ENCODE measurements around the gene CTLA4.
"Not testable (repeated sequence)": the region's sequence is repeated elsewhere in the genome, so short reads cannot be mapped to it uniquely, and the experiment has no call there.

CTLA4 gene

DNA sequence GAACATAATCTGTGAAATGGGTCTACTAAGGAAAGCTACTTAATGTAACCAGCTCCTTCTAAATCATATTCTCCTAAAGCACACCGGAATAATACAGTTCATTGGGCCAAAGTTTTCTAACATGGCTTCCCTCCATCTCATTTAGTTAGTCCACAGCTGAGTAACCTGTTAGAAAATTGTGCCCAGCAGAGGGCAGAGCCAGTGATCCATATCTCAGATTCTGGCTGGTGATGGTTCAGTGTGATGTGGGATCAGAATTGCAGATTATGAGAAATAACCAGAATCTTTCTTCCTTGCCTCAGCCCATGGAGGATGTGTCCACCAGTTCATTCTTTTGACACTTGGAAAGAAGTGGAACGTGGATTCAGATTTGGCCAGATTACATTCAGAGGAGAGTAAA is 9.4 kb upstream of the CTLA4 start:
- no peak for DNase-seq

DNA sequence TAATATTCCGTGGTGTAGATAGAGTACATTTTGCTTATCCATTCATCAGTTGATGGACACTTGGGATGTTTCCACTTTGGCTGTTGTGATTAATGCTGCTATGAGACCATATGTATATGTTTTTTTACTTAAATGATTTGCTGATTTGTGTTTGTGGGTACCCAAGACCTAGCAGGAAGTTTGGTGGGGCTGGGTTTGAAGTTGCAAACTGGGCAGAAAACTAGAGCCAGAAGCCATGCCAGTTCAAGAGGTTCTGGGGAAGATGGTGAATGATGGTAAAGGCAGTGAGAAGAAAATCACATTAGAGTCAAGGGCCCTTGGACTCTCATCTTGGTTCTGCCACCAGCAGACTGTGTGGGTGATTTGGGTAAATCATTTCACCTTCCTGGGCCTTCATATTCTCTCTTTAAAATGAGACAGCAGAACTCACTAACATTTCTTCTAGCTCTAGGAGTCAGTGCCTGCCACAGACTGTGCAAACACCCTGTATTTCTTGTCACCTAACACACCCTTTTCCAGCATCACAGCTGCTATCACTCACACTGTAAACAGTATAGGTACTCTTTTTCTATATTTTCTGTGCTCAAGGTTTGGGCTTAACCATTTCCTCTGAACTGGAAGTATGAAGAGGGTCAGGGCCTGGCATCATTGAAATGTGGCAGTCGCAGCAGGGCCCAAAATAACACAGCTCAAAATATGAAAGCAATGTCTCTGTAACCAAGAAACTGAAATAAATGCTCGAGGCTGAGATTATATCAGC is 8.4 kb upstream of the CTLA4 start:
- DNase-seq = no peak

DNA sequence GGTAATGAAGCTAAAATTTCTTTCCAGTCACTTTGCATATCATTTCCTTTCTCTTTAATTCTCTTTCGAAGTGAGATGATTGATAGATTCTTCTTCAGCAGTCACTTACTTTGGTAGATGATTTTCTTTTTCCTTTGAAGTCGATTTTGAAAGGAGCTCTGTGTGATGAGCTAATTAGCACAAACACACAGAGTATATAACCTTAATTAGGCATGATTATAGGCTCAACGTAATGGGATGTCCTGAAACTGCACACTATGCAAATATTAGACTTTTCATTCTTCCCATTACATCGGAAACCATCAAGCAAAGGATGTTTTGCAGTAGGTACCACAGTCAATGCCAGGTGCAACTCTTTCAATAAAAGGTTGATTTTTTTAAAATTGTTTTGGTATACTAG is 6.4 kb upstream of the CTLA4 start:
- no peak for DNase-seq

DNA sequence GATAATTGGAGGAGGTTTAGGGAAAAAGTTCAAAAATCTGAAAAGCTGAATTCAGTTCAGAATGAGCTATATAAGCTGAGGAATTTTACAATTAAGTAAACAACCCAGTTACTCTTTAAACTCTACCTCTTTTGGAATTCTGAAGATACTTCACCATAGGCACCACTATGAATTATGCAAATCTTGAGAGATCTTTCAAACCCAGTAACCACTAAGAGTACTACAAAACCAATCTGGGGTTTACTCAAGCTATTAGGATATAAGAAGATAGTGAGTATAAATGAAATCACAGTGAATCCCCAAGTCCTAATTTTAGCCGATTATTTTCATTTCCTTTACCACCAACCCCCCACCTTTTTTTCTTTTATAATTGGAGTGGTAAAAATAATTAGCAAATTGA is 6.0 kb upstream of the CTLA4 start:
- DNase-seq = no peak

DNA sequence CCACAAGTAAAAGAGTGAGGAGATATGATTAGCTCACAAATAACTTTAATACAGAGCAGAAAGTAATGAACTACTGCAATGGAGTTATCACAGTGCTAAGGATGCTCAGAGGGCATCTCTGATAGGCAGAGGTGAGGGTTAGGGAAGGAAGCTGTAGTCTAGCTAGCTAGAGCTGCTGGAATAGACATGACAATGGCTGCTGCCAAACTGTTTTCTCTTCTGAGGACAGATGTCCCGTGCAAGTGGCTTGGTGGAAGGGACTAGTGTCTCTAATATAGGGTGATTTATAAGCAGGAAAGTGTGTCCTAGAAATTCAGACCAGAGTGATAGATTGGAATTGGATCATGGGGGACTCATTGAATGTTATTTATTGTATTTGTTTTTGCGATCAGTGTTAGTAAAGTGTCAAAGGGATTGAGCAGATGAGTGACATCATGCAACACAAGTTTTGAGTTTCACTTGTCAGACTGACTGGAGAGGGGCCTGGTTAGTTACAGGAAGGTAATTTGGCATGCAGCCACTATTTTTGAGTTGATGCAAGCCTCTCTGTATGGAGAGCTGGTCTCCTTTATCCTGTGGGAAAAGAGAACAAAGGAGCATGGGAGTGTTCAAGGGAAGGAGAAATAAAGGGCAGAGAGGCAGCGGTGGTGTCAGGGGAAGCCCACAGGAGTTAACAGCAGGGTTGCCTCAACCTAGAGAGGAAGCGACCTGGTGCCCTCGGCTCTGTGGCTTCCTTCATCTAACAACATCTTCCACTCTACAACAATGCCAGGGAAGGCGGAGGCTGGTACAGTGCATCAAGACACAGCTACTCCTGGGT is 1.9 kb downstream of the CTLA4 start:
- DNase-seq = no peak

DNA sequence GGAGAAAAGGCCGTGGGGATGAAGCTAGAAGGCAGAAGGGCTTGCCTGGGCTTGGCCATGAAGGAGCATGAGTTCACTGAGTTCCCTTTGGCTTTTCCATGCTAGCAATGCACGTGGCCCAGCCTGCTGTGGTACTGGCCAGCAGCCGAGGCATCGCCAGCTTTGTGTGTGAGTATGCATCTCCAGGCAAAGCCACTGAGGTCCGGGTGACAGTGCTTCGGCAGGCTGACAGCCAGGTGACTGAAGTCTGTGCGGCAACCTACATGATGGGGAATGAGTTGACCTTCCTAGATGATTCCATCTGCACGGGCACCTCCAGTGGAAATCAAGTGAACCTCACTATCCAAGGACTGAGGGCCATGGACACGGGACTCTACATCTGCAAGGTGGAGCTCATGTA is 2.9 kb downstream of the CTLA4 start:
- DNase-seq = no peak

DNA sequence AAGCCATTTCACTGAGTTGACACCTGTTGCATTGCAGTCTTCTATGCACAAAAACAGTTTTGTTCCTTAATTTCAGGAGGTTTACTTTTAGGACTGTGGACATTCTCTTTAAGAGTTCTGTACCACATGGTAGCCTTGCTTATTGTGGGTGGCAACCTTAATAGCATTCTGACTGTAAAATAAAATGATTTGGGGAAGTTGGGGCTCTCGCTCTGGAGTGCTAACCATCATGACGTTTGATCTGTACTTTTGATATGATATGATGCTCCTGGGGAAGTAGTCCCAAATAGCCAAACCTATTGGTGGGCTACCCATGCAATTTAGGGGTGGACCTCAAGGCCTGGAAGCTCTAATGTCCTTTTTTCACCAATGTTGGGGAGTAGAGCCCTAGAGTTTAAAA is 3.4 kb downstream of the CTLA4 start:
- no peak for DNase-seq

DNA sequence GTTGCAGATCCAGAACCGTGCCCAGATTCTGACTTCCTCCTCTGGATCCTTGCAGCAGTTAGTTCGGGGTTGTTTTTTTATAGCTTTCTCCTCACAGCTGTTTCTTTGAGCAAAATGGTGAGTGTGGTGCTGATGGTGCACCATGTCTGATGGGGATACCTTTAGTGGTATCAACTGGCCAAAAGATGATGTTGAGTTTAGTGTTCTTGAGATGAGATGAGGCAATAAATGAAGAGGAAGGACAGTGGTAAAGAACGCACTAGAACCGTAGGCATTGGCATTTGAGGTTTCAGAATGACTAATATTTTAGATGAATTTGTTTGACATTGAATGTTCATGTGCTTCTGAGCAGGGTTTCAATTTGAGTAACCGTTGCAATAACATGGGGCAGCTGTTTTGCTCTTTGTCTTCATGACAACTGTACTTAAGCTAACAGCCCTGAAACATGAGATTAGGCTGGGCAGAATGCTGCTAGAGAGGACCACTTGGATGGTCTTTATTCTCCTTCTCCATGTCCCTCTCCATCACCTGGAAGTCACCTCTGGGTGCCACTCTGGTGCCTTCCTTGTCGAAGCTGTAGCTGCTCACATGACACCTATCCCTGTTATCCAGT is 3.9 kb downstream of the CTLA4 start:
- DNase-seq = no peak

DNA sequence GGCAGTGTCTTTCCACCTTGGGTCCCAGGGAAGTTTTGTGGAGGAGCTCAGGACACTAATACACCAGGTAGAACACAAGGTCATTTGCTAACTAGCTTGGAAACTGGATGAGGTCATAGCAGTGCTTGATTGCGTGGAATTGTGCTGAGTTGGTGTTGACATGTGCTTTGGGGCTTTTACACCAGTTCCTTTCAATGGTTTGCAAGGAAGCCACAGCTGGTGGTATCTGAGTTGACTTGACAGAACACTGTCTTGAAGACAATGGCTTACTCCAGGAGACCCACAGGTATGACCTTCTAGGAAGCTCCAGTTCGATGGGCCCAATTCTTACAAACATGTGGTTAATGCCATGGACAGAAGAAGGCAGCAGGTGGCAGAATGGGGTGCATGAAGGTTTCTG is 5.9 kb downstream of the CTLA4 start:
- no peak for DNase-seq

DNA sequence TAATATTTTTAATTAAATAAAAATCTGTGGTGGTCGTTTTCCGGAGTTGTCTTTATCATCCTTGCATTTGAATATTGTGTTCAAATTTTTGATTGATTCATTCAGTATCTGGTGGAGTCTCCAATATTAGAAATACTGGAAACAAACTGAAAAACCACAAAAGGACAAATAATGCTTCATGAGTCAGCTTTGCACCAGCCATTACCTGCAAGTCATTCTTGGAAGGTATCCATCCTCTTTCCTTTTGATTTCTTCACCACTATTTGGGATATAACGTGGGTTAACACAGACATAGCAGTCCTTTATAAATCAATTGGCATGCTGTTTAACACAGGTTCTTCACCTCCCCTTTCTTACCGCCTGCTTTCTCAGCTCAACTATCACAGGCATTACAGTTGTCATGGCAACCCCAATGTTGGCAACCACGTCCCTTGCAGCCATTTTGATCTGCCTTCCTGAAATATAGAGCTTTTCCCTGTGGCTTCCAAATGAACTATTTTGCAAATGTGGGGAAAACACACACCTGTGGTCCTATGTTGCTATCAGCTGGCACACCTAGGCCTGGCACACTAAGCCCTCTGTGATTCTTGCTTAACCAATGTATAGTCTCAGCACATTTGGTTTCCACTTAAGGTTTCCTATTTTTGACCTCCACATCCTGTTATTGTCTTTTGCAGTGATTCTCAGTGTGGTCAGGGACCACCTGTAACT is 6.5 kb downstream of the CTLA4 start:
- no peak for DNase-seq

DNA sequence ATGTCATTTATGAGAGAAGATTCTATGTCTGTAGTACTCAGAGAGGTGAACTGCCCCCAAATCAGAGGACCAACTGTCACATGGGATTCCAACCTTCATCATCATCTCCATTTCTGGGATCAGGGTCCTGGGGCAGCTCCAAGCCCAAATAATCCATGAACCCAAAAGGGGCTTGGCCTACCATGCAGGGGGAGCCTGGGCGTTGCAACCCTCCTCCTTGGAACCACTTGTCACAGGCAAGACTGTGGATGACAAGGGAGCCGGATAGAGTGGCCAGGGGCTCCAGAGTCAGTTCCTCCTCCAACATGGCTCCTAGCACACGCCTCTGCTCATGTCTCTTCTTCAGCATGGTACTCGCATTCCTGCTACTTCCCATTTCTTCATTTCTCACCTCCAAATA is 7.9 kb downstream of the CTLA4 start:
- no peak for DNase-seq

DNA sequence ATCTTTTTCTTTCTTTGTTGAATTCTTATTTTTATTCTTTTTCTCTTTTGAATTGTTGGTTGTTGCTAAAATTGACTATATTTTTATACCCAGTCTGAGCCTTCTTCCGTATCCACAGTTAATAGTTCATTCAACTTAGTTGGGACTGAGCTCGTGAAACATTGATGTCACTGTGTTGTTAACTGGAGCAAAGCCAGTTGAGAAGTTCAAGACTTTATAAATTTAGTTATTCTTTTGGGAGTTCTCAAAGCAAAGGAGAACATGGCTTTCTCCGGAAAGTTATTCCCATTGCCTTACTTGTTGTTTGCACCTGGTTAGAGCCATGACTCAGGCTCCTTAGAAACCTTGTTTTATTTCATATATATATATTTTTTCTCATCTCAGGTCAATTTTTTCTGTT is 8.8 kb downstream of the CTLA4 start:
- no peak for DNase-seq

DNA sequence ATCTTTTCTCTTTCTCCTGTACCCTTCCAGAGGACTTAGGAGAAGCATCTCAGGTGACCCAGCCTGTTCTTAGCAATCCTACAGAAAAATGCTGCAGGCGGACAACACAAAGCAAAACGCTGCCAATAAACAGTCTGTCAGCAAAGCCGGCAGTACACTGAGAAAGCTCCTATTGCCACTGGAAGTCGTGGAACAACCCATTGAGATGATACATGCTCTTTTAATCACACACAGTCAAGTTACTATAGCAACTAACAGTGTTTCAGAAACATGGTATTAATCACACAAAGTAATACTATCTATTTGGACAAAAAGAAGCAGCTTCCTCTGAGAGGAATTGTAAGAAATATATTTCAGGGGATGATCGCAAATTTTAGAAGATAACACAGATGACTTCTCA is 10.5 kb downstream of the CTLA4 start:
- no peak for DNase-seq

DNA sequence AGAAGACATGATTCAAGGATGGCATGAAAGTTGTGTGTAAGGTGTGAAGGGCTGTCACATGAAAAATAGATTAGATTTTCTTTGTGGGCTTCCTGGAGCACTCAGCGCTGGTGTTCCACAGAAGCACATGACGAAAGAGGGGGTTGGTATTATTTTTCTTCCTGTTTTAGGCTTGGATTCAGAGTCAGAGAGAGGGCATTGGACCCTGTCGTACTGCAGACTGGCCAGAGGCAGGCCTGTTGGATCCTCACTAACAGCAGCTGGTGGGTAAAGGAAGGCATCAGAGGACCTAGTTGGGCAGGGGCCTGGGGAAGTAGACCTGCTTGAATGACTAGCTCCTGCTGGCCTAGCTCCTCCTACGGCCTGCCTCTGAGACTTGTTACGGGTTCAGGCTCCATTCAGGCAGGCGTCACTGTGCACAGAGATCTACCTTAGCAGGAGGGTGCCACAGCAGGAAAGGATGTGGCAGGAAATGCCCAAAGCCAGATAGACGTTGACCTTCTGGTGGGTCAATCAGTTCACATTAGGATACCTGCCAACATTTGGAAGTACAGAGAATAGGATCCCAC is 13.1 kb downstream of the CTLA4 start:
- no peak for DNase-seq

DNA sequence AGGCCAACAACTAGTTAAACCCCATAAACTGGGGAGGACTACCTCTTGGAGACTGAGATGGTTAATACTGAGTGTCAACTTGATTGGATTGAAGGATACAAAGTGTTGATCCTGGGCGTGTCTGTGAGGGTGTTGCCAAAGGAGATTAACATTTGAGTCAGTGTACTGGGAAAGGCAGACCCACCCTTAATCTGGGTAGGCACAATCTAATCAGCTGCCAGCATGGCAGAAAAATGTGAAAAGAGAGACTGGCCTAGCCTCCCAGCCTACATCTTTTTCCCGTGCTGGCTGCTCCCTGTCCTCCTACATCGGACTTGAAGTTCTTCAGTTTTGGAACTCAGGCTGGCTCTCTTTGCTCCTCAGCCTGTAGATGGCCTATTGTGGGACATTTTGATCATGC is 13.6 kb downstream of the CTLA4 start:
- DNase-seq = not testable (repeated sequence)

DNA sequence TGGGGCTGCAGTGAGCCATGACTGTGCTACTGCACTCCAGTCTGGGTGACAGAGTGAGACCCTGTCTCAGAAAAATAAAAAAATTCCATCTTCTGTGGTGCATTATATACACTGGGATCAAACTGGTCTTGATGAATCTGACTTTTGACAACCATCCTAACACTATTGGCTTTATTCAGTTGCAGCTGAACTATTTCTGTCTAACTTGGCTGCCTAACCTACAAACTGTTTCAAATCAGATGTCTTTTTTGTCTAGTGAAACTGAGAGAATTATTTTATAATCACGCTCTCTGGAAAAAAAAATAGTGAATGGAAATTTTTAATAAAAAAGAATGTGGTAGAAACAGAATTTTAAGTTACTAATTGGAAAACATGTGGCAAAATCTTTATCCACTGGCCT is 15.0 kb downstream of the CTLA4 start:
- no peak for DNase-seq

DNA sequence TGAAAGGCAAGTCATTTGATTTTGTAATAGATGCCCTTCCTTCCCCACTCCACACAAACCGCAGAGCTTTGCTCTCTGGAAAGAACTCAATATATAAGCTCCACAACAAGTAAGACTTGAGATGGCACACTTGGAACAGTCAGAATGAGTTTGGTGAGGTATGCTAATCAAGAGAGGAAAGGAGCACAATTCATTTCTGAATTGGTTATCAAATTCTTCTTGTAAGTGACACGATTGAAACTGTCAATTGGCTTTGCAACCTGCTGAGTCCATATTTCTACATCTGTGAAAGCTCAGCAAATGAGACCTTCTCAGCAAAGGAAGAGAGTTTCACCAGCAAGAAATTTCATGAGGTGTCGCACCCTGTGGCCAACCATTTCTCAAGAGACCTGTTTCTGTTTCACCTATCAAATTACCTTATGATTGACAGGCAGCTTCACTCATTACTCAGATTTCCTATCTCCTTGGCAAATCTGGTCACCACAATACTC is 19.1 kb downstream of the CTLA4 start:
- DNase-seq = no peak

DNA sequence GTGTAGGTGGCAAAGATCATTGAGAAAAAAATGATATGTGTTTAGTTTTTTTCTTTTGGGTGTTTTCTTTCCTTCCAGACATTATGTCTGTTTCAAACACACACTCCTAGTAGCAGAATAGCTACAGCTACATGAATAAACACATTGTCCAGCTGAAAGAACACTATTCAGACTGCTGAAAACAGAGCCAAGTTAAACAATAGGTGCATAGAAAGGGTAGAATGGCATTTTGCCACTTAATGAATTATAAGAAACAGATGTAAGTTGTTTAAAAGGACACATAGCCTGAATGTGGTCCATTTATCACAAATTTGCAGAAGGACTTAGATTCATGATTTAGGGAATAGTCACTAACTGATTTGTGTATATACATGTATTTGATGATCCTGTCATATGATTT is 20.1 kb downstream of the CTLA4 start:
- no peak for DNase-seq

DNA sequence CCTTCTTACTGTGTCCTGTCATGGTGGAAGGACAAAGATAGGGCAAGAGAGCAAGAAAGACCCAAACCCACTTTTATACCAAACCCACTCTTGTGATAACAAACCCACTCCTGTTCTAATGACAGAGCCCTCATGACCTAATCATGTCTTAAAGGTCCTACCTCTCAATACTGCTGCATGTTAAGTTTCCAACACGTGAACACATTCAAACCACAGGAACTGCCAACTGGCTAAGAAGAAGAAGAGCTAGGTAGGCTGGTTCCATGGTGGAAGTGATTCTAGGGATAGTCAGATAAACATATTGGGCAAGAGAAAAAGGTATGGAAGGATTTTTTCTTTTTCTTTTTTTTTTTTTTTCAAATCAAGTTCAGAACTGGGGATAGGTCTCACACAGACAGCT is 22.0 kb downstream of the CTLA4 start:
- no peak for DNase-seq

DNA sequence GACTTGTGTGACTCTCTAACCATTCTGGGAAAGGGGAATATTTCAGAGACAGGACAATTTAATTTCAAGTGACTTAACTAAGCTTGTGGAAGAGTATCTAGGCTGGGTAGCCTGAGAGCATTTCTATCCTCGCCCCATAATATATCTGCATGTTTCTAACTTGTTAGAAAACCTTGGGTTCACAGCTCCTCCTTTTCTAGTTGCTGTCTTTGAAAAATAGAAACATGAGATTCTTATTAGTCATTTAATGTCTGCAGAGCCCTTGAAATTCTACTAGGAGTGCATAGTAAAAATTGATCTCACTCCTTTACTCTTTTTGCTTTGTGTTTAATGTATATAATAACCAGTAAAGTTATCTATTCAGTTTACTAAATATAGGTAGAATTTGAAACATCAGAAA is 22.4 kb downstream of the CTLA4 start:
- no peak for DNase-seq

DNA sequence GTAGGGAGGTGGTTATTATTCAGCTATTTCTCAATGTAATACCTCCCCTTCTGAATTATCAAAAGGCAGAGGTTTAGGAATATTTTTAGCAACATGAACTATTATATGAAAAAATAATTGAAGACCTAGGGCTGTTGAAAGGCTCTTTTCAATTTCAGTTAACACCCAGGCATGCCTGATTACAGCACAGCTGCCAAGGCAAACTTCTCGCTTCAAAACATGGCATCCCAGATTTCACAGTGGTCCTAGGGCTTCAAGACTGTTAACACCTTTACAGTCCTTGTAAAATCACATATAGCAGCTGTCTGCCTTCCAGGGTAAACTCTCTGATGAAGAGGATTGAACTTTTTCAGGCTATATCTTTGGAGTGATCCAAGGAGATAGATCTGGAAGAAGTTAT is 23.2 kb downstream of the CTLA4 start:
- DNase-seq = no peak

DNA sequence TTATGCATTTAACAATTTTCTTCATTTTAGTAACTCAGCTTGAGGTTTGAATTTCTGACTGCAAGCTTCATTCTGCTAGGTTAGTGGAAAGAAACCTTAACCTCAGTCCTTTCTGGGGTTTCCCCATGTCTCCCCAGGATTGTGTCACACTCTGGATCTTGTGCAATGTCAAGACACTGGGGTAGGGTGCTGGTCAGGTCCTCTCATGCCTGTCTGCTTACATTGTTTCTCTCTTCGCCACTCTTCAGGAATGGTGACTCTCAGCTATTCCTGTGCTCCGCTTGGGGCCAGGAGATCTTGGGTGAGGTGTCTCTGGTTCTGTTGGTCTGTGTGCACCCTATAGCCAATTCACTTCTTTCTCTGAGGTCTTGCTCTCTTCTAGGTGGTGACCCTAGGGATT is 23.9 kb downstream of the CTLA4 start:
- DNase-seq = no peak

DNA sequence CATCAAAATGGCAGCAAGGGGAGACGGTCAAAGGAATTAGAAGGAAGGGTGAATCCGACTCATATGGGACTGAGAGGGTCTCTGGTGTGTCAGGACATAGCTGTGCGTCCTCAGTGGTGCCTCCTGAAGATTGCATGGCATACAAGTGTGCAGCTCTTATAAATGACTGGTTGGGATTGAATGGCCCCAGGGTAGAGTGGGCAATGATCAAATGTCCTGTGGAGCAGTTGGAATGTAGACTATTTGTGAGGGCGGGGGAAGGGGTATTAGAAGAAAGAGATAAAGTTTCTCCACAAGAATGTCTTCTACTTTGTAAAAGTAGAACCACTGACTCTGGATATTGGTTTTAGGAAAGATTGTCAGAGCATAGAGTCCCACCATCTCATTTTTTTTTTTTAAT is 24.6 kb downstream of the CTLA4 start:
- no peak for DNase-seq

Data from NCI-H510A (cell line).